Spleen (tissue), 7 donors: Measurements from ENCODE around the gene ZNF469.

Experiments
- CTCF ChIP-seq, 11 experiments: fragments of 200-600 bp in 7 of 11; fragments of 450-650 bp in 4 of 11; sonication (generic) in 4 of 11; IDR thresholded peaks in 8 of 11; conservative IDR thresholded peaks in 3 of 11; 1 replicate in 7 of 11; 2 replicates in 4 of 11; pipeline versions ENCODE4 v1.4.0 to v1.8.0; 2016 to 2021; ENCODE audit warnings: antibody characterized with exemption in 11 of 11, inconsistent platforms in 4 of 11, mild to moderate bottlenecking in 1 of 11
- POLR2A ChIP-seq, 3 donors: fragments of 450-650 bp; IDR thresholded peaks; one replicate each; pipeline ENCODE4 v1.5.1; 2017; ENCODE audit warnings: antibody characterized with exemption in 3 of 3, mild to moderate bottlenecking in 1 of 3
- POLR2AphosphoS5 ChIP-seq, 3 donors: sonication (generic); formaldehyde crosslinking; IDR thresholded peaks; one replicate each; pipeline ENCODE4 v1.5.1; 2017; ENCODE audit warnings: antibody characterized with exemption in 3 of 3
- donor health status: DM: no; HTN: no; CAD: no; lungs with moderate emphysema.
- donor health status: DM: no; HTN: no; CAD: no.
- donor health status: DM: no; HTN: no; CAD: no.

- TF ChIP-seq CTCF (IDR thresholded peaks at IDR 0.05 in 8 of 11, conservative IDR thresholded peaks at IDR 0.05 in 3 of 11) = no peak
- no peak for TF ChIP-seq POLR2A (IDR thresholded peaks at IDR 0.05)
- no peak for TF ChIP-seq POLR2AphosphoS5 (IDR thresholded peaks at IDR 0.05)
Observed at GRCh38 chr16:88421871-88422433, 39.2 kb downstream of the ZNF469 start.
